ENCODE results near the gene TMEM91. TPM values are rescaled to one million over a fixed set of nuclear protein-coding genes. Genes with fewer than 3 reads are reported as not detected.
A peak's percentile ranks its signal among the peaks of the same experiment; 100 is the strongest.

The TMEM91 gene
- total and polyA plus RNA-seq, 2 of the 8 experiments (the other 6 are each of a cell fraction or from before 2014, with no cell fraction given), result 5.3 to 7.4 TPM

GRCh38 chr19:41426952-41427646, 50.8 kb downstream of the TMEM91 start, which contains the start of gene B3GNT8:
Gene B3GNT8, minus strand, starts transcription at chr19:41427374. Its CDS starts 596 bp downstream, at chr19:41426778.
- Histone ChIP-seq H3K4me2 (ENCODE audit: insufficient read depth in 1 of 2, low read depth in 2 of 2, low read length in 2 of 2) (peak within 1 kb of the TSS; percentile 84 to 96), H4K8ac (ENCODE audit: extremely low read depth, insufficient read depth, low read length) (peak within 1 kb of the TSS; percentile 93), H2BK15ac (ENCODE audit: low read length) (peak within 1 kb of the TSS; percentile 81; the same call in 1 of the 2 replicates), H3K79me1 (ENCODE audit: low read depth, low read length) (no peaks in the 10 kb centered on the region), H2AFZ (ENCODE audit: low read length) (peak within 1 kb of the TSS; percentile 37; the same call in 1 of the 2 replicates), H3K27me3 (replicated peaks in 1 of 4; ENCODE audit: control insufficient read depth in 3 of 4, extremely low read depth in 1 of 4, insufficient read depth in 3 of 4, low read length in 3 of 4) (no peaks in the 10 kb centered on the region), H3K27ac (ENCODE audit: low read depth, low read length) (peak within 1 kb of the TSS; percentile 47; the same call in 1 of the 2 replicates), H3K4me1 (replicated peaks in 1 of 4; ENCODE audit: control insufficient read depth in 3 of 4, insufficient read depth in 4 of 4, low read length in 3 of 4) (peaks cover 0 to 18% (median 4%) of the 10 kb centered on the region in 4 experiments; a peak in 5 of 7 replicates), H3K4ac (replicated peaks; ENCODE audit: insufficient read length, low read depth, low read length) (peak within 1 kb of the TSS; percentile 9), H3K4me3 (ENCODE audit: extremely low read depth in 1 of 4, insufficient read depth in 2 of 4, low read depth in 3 of 4, low read length in 4 of 4) (peak within 1 kb of the TSS; percentile 40 to 77 (median 54); a peak in 7 of 8 replicates), H3K23ac (ENCODE audit: insufficient read length) (no peak within 1 kb of the TSS), H3K9ac (replicated peaks in 1 of 4; ENCODE audit: extremely low read depth in 1 of 4, low read depth in 3 of 4, low read length in 3 of 4) (peak within 1 kb of the TSS in 3 of 4 experiments; percentile 51 to 58 (median 51); a peak in 5 of 7 replicates), H3K18ac (ENCODE audit: extremely low read depth, low read length) (peak within 1 kb of the TSS; percentile 32; the same call in 1 of the 2 replicates), H3K9me3 (ENCODE audit: insufficient read depth in 2 of 2, low read depth in 1 of 2, low read length in 1 of 2) (no peaks in the 10 kb centered on the region), H3K36me3 (ENCODE audit: control insufficient read depth in 2 of 4, insufficient read depth in 4 of 4, low read length in 3 of 4) (peaks cover 4 to 8% (median 7%) of the 10 kb centered on the region in 4 experiments; a peak in 6 of 8 replicates), H2AK5ac (ENCODE audit: low read depth, low read length) (no peak within 1 kb of the TSS), H3K23me2 (ENCODE audit: low read depth, low read length) (peaks cover 10% of the 10 kb centered on the region), H4K5ac (ENCODE audit: insufficient read length, low read depth, low read length) (peak within 1 kb of the TSS; percentile 57), H2BK20ac (ENCODE audit: low read length) (0 out of 2 replicates have a peak within 1 kb of the TSS, but pooled peaks have one; percentile 34), H4K20me1 (replicated peaks in 1 of 2; ENCODE audit: control insufficient read depth in 1 of 2, insufficient read depth in 2 of 2, low read length in 2 of 2) (peaks cover 0 to 7% of the 10 kb centered on the region in 2 experiments), H2BK5ac (ENCODE audit: low read depth, low read length) (peak within 1 kb of the TSS; percentile 56), H2BK120ac (replicated peaks; ENCODE audit: low read depth, low read length) (peak within 1 kb of the TSS; percentile 83), H2BK12ac (ENCODE audit: low read depth, low read length) (peak within 1 kb of the TSS; percentile 68; the same call in 1 of the 2 replicates), H3K14ac (ENCODE audit: insufficient read length) (no peak within 1 kb of the TSS), H3K56ac (replicated peaks; ENCODE audit: insufficient read length, low read depth, low read length) (peak within 1 kb of the TSS; percentile 46), H3K79me2 (ENCODE audit: control insufficient read depth in 1 of 2, insufficient read depth in 2 of 2, low read length in 2 of 2) (no peaks in the 10 kb centered on the region), H4K91ac (replicated peaks; ENCODE audit: insufficient read length, low read length) (peak within 1 kb of the TSS; percentile 68)
- WGBS, 2 experiments (ENCODE audit: extremely low coverage in 1 of 2, insufficient coverage in 1 of 2, insufficient read length in 1 of 2, insufficient replicate concordance in 2 of 2, low coverage in 1 of 2, low lambda C conversion rate in 2 of 2, missing lambda C conversion rate in 1 of 2), result 44% methylated on average over 6 of the region's 19 CpGs; no CpG with 5 or more reads in 1 of the 2 experiments
- FAIRE-seq, result no peak
- POLR2A ChIA-PET (ENCODE audit: partially characterized antibody), result interaction anchor here (0.7 to 5.1 kb wide), 13 partner anchors 10 to 713 kb away, joined by 3 to 87 read pairs (median 4); partner anchors contain the start of genes B9D2, BCKDHA, DMAC2 and RPS19
- CTCF ChIA-PET (ENCODE audit: partially characterized antibody), result interaction anchor here (1.7 to 3.8 kb wide), 3 partner anchors 13 to 143 kb away, joined by 5 to 34 read pairs (median 13); partner anchors contain the start of gene DMAC2
- DNase-seq (ENCODE audit: low read depth in 1 of 2, low spot score in 2 of 2), result peak; percentile 56 to 88
- TF ChIP-seq HDAC6 (IDR thresholded peaks at IDR 0.05; ENCODE audit: low read depth, low read length) (no peak), ZNF274 (IDR thresholded peaks at IDR 0.05; ENCODE audit: borderline replicate concordance, extremely low read depth, low read length) (no peak), CREB1 (IDR thresholded peaks at IDR 0.05) (no peak), E2F6 (IDR thresholded peaks at IDR 0.05) (no peak), JUND (IDR thresholded peaks at IDR 0.05; ENCODE audit: low read length) (no peak), PHF8 (conservative IDR thresholded peaks at IDR 0.05; ENCODE audit: low read depth, low read length) (peak; percentile 39; the same call in 1 of the 2 replicates), SIN3A (conservative IDR thresholded peaks at IDR 0.05 in 1 of 2, IDR thresholded peaks at IDR 0.05 in 1 of 2; ENCODE audit: low read depth in 1 of 2, low read length in 2 of 2) (no peak; a peak in 1 of 4 replicates), CBX8 (IDR thresholded peaks at IDR 0.05; ENCODE audit: borderline replicate concordance, low read depth, low read length) (no peak), YY1 (IDR thresholded peaks at IDR 0.05; ENCODE audit: low read depth, low read length) (0 out of 2 replicates have a peak, but pooled peaks have one; percentile 6), BCL11A (IDR thresholded peaks at IDR 0.05; ENCODE audit: low read depth in 2 of 2, low read length in 2 of 2) (no peak)

Measured in H1 (cell line).